HG03135 (cell line): ENCODE data around the gene STIL.
"Not testable (repeated sequence)": the region's sequence is repeated elsewhere in the genome, so short reads cannot be mapped to it uniquely, and the experiment has no call there.

Experiments used
- ATAC-seq: cut with Tn5 transposase; IDR thresholded peaks from one replicate; pipeline ENCODE4 v1.9.1; 2021; ENCODE audit warnings: mild to moderate bottlenecking, moderate library complexity; ENCODE audit not compliant: unreplicated experiment

STIL gene

DNA sequence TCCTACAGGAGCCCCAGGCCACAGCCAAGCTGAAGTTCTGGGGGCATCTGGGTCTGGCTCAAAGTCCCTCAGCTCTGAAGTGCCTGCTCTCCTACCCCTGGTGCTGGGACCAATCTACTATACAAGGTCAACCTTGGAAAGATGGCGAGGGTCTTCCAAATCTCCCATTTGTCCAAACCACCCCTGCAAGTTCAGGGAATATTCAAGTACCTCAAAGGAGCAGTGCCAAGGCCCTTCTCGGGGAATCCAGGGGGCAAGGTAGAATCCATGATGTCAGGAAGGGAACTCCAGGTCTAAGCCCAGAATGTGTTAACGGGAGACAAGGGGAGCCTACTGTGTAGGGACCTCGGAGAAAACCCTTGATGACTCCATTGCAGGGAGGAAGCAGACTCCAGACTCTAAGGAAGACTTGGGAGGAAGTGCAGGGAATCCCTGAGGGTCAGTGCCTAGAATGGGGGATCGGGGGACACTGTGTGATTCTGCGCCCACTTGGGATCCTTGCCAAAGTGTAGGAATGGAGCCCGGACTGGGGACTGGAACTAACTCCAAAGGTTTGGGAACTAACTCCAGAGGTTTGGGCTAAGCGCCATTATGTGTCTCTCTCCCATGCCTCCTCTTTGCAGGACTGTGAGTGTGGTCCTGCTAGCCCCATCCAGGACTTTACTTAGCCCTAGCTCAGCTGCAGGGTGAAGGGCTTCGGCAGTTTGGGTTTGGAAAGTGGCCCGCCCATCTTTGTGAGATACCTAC is 90.6 kb downstream of the STIL start:
- no peak for ATAC-seq

DNA sequence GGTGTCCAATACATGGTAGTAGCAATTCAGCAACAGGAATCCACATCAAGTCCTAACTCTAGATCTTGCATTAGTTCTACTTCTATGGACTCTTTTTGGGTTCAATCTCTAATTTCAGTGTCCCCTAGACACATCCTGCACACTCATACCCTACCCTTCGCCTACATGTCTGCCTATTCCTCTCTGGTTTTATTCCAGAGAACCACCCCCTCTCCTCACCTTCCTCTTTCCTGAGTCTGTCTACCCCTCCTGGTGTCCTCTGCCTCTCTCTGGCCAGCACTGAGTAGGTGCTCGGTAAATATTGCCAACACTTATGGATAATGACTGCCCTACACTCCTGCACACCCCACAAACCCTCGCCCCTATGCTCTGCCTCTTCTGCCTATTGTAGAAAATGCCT is 91.5 kb downstream of the STIL start:
- ATAC-seq: no peak

DNA sequence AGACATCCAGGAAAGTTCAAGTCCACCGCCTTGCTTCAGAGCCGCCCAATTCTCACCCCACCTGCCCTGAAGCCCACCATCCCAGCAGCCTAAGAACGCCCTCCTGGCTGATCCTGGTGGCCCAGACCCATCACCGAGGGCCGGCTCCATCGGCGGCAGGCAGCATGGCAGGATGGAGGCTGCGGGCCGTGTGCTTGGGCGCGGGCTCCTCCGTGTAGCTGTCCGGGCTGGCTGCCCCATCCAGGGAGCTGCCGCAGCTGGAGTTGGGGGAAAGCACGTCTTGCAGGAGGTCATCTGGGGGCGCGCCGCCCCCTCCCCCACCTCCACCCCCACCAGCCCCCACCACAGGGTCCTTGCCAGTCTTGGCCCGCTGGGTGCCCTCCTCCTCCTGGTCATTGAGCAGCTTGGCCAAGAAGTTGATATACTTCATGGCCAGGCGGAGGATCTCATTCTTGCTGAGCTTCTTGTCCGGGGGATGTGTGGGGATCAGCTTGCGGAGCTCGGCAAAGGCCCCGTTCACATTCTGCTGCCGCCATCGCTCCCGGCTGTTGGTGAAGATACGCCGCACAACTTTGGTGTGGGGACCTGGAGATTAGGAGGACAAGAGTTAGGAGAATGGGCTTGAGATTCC is 94.2 kb downstream of the STIL start:
- ATAC-seq: no peak

DNA sequence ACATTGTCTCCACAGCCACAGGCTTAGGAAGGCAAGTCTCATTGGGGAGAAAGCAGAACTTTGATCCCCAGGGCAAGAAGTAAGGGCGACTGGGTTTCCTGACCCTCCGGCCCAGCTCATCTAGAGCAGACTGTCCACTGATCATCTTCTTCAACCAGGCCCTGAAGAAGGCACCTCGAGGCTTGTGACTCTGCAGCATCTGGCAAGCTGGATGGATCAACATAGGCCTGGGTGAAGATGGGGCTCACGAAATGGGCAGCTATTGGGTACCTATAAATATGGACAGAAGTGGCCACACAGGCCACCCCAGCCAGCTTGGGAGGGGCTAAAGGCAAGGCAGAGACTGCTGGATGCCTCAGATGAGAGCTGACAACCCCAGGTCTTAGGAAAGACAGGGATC is 94.9 kb downstream of the STIL start:
- ATAC-seq: no peak

DNA sequence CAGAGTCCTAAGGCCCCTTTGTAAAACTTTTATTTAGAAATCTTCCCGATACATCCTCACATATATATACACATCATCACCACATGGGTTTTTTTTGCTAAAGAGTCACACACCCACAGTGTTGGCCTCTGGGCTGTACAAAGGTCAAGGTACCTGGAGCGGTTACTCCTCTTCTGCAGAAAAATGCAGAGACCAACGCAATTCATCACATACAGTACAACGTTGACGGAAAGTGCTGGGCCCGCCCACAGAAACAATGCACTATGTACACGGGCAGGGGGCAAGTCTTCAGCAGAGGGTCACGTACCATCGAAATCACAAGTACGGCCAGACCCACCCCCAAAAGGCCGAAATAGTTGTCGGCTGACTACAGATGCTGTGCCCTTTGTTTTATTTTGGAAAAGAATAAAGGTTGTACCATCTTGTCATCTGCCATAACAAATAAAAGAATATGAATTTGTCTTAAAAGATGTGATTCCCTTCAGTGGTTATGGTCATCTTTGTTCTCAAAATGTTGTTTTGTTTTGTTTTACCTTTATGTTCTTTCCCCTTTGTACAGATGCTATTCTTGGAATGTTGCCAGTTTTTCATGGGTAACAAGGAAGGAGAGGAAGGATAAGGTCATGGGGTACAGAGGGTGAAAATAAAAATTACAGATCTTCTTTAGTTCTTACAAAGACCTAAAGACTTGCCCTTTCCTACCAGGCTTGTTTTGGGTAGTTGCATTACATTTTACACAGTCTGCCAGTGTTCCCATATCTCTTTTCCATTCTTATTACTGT is 97.5 kb downstream of the STIL start:
- ATAC-seq: no peak

DNA sequence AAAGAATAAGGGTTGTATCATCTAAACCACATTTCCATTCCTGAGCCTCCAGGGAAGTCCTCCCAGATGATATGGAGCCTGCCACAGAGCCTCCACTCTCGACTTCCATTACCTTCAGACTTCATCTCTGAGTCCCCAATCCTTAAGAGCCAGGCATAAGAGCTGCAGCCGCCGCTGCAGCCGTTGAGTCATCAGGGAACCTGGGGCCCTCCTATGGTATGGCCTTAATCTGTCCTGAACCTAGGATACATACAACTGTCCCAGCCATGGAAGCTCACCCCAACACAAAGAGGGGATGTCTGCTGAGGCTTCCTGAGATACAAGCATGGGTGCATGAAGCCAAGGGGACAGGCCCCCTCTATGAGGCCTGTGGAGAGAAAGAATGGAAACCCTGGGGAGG is 98.2 kb downstream of the STIL start:
- ATAC-seq: no peak

DNA sequence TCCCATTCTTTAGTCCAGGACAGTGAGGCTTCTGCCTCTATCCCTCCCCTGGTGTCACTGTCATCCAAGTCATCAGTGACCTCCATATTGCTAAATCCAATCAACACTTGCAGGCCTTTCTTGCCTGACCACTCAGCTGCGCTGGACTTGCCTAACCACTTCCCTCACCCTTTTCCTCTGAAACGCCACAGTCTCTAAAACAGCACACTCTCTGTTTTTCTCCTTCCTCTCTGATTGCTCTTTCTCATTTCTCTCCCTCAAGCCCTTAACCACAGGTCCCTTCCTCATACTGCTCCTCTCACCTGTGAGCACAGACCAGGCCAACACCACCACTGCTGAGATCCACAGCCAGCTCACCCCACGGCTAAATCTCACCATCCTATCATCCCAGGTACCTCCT is 99.4 kb downstream of the STIL start:
- no peak for ATAC-seq

DNA sequence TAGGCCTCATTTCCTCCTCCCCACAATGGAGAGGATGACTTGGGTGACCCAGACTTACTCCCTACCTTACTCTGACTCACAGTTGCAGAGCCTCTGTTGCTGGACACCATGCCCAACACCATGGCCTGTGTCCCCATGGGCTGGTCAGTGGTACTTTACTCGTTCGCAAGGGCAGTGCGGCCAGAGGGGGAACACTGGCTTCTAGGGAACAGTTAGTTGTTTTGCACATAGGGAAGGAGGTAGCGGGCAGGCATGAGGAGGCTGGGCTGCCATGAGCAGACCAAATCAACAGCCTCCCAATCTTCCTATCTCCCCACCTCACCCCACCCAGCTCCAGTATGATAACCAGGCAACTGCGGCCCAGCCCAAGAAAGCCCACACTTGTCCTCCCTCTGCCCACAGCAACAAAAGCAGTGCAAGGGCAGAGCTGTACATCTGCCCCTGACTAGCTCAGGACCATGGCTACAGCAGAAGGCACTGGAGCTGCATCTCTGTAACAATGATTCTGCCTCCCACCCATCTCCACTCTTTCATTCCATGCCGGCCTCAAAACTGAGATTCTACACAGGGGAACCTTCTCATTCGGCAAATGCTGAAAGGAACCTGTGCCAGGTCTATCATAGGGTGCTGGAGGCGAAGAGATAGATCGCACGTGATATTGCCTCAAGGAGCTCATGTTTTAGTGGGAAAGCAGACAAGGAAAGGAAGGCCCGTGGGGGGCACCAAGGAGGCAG is 100.5 kb downstream of the STIL start:
- no peak for ATAC-seq

DNA sequence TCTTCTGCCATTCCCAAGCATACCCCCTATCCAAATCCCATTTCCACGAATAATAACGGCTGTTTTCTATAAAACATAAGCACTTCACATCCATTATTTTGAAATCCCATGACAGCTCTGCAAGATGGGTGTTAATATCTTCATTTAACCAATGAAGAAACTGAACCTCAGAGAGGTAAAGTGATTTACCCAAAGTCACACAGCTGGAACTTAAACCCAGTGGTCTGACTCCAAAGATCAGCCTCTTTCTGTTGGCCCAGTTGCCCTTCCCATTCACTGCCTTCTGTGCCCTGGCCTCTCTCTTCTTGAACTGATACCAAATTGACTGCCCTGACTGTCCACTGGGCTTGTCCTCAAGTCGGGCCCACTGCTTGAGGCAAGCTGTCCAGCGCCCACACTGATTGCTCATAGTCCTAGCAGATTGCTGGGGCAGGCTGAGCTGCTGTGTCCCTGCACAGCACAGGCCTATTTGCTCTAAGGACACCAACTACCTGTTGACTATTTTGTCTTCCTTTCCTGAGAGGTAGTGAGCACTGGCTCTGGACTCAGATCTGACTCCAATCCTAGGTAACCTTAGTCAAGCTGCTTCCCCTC is 101.2 kb downstream of the STIL start:
- ATAC-seq: no peak

DNA sequence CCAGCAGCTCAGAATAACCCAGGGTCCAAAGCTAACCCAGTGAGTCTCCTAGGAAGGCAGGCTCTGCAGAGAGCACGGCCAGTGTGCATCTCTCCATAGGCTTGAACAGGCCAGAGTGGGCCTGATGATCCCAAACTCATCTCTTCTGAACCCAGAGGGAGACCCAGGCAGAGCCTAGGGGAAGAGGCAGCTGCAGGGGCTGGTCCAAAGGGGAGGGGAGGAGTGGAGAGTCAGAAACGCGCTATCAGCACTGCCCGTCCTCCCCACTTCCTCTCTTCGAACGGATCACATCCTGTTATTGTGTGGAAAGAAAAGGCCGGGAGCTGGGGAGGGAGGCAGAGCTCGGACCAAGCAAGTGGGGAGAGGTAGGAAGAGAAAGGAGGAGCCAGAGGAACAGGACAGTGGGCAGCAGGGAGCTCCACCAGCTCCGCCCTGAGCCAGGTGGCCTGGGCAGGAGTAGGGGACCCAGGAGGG is 102.1 kb downstream of the STIL start:
- no peak for ATAC-seq

DNA sequence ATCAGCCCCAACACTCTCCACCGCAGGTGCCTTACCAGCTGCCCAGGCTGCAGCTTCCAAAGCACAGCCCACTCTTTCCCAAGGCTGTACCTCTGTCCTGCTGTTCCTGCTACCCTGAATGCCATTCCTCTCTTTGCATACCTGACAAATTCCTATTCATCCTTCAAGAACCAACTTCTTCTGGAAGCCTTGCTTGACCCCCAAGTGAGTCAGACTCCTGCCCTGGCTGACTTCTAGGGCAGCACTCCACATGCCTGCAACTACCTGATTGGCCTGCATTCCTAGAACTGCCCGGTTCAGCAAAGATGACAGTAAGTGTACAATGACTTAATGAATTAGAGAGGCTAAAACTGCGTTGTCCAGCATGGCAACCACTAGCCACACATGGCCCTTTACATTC is 103.3 kb downstream of the STIL start:
- no peak for ATAC-seq

DNA sequence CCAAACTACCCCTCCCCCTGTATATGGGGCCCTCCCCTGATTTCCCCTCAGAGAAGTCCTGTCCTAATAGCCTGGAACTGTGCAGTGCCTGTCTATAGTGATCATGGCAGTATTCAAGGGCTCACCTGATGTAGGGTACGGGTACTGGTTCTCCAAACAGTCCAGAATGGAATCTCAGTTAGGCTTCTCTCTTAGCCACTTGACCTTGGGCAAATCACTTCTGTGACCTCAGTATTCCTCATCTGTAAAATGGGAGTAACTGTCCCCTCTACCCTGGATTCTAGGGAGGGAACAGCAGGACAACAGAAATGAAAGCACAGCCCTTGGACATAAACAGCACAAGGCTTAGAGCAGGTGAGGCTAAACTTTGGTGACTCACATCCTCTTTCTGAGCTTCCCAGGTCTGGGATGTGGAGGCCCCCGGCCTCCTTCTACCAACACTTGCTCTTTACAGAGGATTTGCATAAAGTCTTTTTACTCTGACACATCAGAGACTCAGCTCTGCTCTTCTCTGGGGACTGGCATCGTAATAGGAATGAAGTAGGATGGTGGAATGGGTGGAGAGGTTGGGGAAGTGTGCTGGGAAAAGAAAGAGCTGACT is 104.1 kb downstream of the STIL start:
- no peak for ATAC-seq

DNA sequence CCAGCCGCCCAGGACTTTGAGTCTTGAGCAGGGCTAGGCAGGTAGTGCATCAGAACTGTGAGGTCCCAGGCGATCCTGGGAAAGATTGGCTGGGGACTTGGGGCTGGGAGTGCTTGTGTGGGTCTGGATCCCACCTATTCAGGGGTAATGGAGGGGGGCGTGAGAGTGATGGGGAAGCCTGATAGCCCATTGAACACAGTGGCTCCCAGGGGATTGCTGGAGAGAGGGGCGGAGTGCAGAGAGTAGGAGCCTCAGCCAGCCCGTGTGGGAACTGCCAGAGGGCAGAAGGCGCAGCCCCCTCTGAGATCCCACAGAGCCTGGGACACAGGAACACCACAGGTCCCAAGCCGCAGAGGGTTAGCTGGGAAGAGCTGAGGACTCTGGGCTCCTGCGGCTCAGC is 104.9 kb downstream of the STIL start:
- ATAC-seq: no peak

DNA sequence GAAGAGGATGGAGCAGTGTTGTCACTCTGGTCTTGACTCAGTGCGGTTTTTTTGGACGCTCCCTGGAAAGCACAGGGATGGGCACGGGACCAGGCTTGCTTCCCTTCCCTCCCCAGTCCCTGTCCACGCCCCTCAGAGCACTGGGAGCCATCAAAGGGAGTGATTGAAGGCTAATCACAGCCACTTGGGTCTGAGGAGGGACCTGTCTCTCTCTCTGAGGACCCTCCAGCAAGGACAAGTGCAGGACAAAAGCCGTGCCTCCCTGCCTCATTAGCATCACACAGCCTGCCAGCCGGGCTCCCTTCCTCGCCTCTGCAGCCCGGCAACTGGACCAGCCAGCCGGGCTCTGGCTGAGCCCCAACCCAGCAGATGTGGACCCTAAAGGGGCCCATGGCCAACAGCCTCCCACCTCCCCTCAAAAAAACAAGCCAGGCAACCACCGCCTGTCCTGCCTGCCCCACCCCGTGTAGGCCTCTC is 105.5 kb downstream of the STIL start:
- ATAC-seq: no peak

DNA sequence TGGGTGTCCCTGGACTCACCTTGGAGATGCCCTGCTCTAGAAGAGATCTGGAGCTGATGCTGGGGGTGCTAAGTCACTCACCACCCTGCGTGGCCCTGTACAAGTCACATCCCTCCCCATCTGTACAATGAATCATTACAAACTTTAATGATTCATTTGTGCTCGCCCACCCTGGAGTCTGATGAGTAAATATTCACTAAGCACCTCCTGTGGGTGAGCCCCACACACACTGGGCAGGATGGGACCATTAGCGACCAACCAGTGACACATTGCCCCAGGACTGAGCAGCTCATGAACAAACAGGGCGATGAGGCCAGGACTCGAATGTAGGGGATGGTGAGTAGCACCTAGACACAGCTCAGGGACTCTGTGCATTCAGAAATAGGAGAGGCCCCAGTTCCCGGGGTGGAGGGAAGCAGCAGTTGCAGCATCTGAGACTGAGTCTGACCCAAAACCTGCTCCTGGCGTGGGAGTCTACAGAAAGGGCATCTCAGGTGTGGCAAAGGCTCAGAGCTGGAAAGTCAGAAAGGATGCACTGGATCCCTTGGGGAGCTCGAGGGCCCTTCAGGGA is 106.1 kb downstream of the STIL start:
- ATAC-seq: no peak

DNA sequence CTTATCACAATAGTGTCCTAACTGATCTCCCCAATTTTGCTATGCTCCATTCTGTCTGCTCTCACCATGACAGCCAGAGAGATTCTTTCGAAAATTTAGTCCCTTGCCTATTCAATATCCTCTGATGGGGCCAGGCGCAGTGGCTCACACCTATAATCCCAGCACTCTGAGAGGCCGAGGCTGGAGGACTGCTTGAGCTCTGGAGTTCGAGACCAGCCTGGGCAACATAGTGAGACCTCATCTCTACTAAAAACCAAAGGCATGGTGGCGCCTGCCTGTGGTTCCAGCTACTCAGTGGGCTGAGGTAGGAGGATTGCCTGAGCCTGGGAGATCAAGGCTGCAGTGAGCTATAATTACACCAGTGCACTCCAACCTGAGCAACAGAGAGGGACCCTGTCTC is 108.0 kb downstream of the STIL start:
- ATAC-seq: no peak

DNA sequence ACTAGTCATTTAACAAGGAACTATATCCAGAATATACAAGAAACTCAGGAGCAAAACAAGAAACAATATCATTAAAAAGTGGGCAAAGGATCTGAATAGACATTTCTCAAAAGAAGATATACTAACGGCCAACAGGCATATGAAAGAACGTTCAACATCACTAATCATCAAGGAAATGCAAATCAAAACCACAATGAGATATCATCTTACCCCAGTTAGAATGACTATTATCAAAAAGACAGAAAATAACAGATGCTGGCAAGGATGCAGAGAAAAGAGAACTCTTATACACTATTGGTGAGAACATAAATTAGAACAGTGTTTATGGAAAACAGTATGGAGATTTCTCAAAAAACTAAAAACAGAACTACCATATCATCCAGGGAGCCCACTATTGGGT is 110.4 kb downstream of the STIL start:
- ATAC-seq: not testable (repeated sequence)

DNA sequence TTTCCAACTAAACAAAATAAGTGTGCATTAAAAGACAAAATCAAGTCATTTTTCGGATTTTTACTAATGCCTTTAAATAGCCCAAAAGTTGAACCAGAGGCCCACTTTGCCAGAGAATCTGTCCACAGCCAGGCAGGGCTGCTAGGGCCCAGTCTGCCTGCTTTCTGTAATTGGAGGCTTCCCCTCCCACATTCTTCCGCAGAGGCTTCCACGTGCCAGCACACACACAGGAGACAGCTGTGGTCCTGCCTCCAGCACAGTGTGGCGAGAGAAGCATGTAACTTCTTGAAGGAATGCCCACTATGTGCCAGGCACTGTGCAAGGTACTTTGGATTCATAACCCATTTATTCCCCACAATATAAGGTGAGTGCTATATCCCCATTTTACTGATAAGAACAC is 112.8 kb downstream of the STIL start:
- ATAC-seq: no peak
